ENCODE data around the gene TRNAU1AP. TPM values are rescaled to one million over a fixed set of nuclear protein-coding genes. Genes with fewer than 3 reads are reported as not detected.

The TRNAU1AP gene
- total RNA-seq, 4 donors from 2014 or later, result 12.3 to 48.7 (median 25.4) TPM

DNA sequence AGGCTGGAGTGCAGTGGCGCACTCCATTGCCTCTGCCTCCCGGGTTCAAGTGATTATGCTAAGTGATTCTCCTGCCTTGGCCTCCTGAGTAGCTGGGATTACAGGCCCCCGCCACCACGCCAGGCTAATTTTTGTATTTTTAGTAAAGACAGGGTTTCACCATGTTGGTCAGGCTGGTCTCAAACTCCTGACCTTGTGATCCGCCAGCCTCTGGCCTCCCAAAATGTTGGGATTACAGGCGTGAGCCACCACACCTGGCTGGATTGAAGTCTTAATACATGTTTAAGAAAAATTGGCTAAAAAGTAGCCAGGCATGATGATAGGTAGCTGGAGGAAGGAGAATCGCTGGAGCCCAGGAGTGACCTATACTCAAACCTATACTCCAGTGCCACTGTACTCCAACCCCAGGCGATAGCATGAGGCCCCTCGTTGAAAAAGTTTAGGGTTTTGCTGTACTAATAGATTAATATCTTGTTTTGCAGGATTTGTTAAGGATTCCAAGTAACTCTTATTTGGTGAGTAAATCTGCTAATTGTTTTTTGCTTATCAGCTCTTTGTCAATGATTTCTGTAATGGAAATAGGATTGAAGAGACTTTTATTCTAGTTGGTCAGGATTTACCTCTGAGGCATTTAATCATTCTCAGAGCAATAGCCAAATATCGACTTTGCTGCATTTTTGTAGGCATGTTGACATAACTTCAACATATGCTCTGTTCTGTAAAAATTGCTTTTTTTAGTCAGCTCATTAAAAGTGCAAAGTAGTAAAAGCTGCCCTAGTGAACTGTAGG, 45.0 kb upstream of the TRNAU1AP start:
- peaks cover 0 to 55% (median 16%) of the 10 kb centered on the region in 4 donors for H3K4me1 ChIP-seq
- DNase-seq, result no peak
- TF ChIP-seq POLR2A (IDR thresholded peaks at IDR 0.05), result no peak
- TF ChIP-seq, protein P1, sequence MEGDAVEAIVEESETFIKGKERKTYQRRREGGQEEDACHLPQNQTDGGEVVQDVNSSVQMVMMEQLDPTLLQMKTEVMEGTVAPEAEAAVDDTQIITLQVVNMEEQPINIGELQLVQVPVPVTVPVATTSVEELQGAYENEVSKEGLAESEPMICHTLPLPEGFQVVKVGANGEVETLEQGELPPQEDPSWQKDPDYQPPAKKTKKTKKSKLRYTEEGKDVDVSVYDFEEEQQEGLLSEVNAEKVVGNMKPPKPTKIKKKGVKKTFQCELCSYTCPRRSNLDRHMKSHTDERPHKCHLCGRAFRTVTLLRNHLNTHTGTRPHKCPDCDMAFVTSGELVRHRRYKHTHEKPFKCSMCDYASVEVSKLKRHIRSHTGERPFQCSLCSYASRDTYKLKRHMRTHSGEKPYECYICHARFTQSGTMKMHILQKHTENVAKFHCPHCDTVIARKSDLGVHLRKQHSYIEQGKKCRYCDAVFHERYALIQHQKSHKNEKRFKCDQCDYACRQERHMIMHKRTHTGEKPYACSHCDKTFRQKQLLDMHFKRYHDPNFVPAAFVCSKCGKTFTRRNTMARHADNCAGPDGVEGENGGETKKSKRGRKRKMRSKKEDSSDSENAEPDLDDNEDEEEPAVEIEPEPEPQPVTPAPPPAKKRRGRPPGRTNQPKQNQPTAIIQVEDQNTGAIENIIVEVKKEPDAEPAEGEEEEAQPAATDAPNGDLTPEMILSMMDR (IDR thresholded peaks at IDR 0.05), result no peak
- peak overlapping the region; percentile 41 to 84 (median 71) for H3K4me3 ChIP-seq
- peaks cover 0 to 42% (median 0%) of the 10 kb centered on the region in 3 donors for H3K36me3 ChIP-seq
- no peaks in the 10 kb centered on the region for H3K27me3 ChIP-seq
- peak overlapping the region; percentile 73 to 91 (median 88) for H3K27ac ChIP-seq
- no peaks in the 10 kb centered on the region for H3K9me3 ChIP-seq

DNA sequence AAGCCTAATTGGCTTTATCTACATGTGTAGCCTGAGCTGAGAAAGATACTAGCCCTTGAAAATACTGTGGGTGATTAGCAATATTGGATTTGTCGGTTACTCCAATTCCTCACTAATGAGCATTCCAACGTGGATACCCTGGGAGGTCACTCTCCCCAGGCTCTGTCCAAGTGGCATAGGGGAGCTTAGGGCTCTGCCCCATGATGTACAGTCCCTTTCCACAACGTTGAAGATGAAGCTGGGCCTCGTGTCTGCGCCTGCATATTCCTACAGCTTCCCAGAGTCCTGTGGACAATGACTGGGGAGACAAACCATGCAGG, 44.5 kb upstream of the TRNAU1AP start:
- no peaks in the 10 kb centered on the region for H3K27me3 ChIP-seq
- TF ChIP-seq POLR2A (IDR thresholded peaks at IDR 0.05), result no peak
- TF ChIP-seq, protein P1 (IDR thresholded peaks at IDR 0.05), result no peak
- DNase-seq, result no peak
- H3K36me3 ChIP-seq, result peaks cover 0 to 47% (median 0%) of the 10 kb centered on the region in 3 donors
- no peaks in the 10 kb centered on the region for H3K9me3 ChIP-seq
- peak overlapping the region in 3 of 4 donors; percentile 13 to 84 (median 84) for H3K4me3 ChIP-seq
- H3K27ac ChIP-seq, result peak overlapping the region; percentile 49 to 91 (median 82)
- H3K4me1 ChIP-seq, result peaks cover 0 to 54% (median 16%) of the 10 kb centered on the region in 4 donors

DNA sequence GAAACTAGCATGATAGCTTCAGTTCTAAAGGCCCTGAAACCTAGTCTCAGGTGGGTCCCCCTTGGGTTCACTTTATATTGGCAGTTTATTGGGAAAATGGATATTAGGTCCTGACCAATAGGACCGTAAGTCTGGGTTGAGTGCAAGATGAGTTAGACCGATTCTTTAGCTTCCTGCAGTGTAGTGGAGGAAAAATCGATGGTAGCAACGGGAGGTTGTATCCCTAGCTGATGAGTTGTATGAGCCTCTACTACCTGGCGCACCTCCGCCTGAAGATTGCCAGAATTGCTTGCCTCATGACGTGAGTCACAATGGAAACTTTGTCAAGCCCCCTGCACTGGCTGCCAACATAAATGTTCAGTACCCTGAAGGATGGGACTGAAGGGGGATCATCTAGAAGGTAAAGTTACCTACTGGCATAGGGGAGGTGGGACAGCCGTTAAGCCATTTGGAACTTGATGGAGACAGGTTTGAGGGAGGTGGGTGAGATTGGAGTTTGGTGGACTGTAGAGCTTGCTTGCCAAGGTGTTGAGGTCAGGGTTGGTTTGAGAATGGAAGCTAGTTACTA, 43.1 kb upstream of the TRNAU1AP start:
- H3K27me3 ChIP-seq, result no peaks in the 10 kb centered on the region
- H3K4me3 ChIP-seq, result peak overlapping the region in 2 of 4 donors; percentile 1 to 9
- peaks cover 0 to 59% (median 0%) of the 10 kb centered on the region in 3 donors for H3K36me3 ChIP-seq
- H3K27ac ChIP-seq, result peak overlapping the region in 2 of 4 donors; percentile 49 to 91
- no peak for DNase-seq
- H3K9me3 ChIP-seq, result no peaks in the 10 kb centered on the region
- H3K4me1 ChIP-seq, result peaks cover 0 to 50% (median 16%) of the 10 kb centered on the region in 4 donors
- no peak for TF ChIP-seq POLR2A (IDR thresholded peaks at IDR 0.05)
- TF ChIP-seq, protein P1 (IDR thresholded peaks at IDR 0.05), result no peak

DNA sequence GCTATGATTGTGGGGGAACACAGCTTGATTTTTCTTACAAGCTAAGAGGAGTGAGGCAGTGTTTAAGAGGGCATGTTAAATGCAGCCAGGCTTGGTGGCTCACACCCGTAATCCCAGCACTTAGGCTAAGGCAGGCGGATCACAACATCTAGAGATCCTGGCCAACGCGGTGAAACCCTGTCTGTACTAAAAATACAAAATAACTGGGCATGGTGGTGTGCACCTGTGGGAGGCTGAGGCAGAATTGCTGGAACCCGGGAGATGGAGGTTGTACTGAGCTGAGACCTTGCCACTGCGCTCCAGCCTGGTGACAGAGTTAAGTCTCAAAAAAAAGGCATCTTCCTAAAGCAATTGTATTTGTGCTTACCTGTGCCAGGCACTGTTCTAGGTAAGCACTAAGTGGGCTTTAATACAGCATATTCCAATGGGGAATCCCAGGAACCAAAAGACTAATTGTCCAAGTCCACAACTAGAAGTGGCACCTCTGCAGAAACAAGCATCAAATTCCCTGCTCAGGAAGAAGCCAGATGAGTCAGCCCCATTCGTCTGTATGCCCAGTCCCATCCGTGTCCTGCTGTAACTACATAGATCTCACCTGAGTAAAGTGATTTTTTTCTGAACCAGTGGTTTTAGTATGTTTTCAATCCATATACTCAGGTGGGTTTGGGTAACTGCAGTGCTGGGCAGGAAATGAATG, 42.5 kb upstream of the TRNAU1AP start:
- Histone ChIP-seq H3K27me3 (no peaks in the 10 kb centered on the region), H3K4me1 (peaks cover 0 to 50% (median 16%) of the 10 kb centered on the region in 4 donors), H3K27ac (peak overlapping the region in 2 of 4 donors; percentile 49 to 91), H3K9me3 (no peaks in the 10 kb centered on the region), H3K4me3 (peak overlapping the region in 2 of 4 donors; percentile 1 to 9), H3K36me3 (peaks cover 0 to 65% (median 0%) of the 10 kb centered on the region in 3 donors)
- TF ChIP-seq, protein P1 (IDR thresholded peaks at IDR 0.05), result no peak
- TF ChIP-seq POLR2A (IDR thresholded peaks at IDR 0.05), result no peak
- no peak for DNase-seq

DNA sequence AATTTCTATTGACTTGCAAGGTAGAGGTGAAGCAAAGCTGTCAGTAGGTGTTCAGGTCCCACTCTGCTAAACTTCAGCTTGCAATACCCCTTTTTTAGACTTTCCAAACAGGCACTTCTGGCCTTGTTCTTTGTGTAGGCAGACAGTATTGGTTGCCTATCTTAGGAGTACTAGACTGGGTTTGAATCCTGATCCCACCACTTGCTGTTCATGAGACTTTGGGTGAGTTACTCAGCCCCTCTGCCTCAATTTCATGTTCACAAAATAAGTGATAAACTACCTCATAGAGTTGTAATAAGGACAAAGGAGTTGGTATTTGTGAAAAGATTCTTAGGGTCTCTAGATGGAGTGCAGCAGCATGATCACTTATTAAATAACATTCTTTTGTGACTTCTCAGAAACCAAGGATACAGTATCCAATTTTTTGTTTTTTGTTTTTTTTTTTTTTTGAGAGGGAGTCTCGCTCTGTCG, 41.9 kb upstream of the TRNAU1AP start:
- Histone ChIP-seq H3K27me3 (no peaks in the 10 kb centered on the region), H3K27ac (peak overlapping the region in 1 of 4 donors; percentile 20), H3K36me3 (peaks cover 0 to 67% (median 0%) of the 10 kb centered on the region in 3 donors), H3K4me1 (peaks cover 0 to 50% (median 16%) of the 10 kb centered on the region in 4 donors), H3K4me3 (no peak overlapping the region), H3K9me3 (no peaks in the 10 kb centered on the region)
- TF ChIP-seq, protein P1 (IDR thresholded peaks at IDR 0.05), result no peak
- TF ChIP-seq POLR2A (IDR thresholded peaks at IDR 0.05), result no peak
- no peak for DNase-seq

All from Peyer's patch (tissue), 4 donors.